ENCODE measurements around the gene VPS13C. TPM values are rescaled to one million over a fixed set of nuclear protein-coding genes. Genes with fewer than 3 reads are reported as not detected.

Gene VPS13C
- total and polyA plus RNA-seq, 2 donors (not counting 1 experiment from before 2014, with no cell fraction given): 40.0 to 236 TPM

DNA sequence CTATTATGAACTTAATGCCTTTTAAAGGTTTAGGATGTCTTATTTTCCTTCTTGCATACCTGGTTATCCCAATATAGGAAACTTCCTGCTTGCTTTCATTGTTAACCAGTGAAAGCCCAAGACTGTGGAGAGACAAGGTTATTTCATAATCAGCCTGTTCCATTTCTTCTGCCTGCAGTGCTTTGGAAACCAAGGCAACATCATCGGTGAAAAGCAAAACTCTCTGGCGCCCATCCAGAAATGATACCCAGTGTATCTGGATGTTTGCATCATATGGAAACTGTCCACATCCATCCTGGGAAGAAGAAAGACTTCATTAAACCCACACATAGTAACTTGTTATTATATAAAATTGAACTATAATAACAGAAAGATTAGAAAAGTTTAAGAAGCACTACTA, 170.1 kb downstream of the VPS13C start:
- H4K20me1 ChIP-seq (ENCODE audit: control insufficient read depth, insufficient read depth, low read length, poor library complexity, severe bottlenecking): no peaks in the 10 kb centered on the region
- H2AFZ ChIP-seq (ENCODE audit: insufficient read depth, low read depth, low read length, poor library complexity, severe bottlenecking): no peak overlapping the region
- ChIA-PET CTCF (interaction anchor here (0.7 kb wide), 1 partner anchor 286 kb away, joined by 3 read pairs; no protein-coding TSS in a partner anchor), POLR2A (no interaction called here)
- Mint-ChIP-seq H3K4me3 (no peak overlapping the region), H3K9me3 (ENCODE audit: insufficient read depth) (peaks cover 7% of the 10 kb centered on the region), H3K27me3 (no peaks in the 10 kb centered on the region), H3K27ac (no peak overlapping the region), H3K4me1 (no peaks in the 10 kb centered on the region)
- TF ChIP-seq EZH2 (IDR thresholded peaks at IDR 0.05; ENCODE audit: borderline replicate concordance, insufficient read depth, low read depth, low read length, poor library complexity, severe bottlenecking): no peak
- TF ChIP-seq CTCF (IDR thresholded peaks at IDR 0.05): no peak
- H3K4me2 ChIP-seq (replicated peaks; ENCODE audit: low read depth, low read length, poor library complexity, severe bottlenecking): no peak overlapping the region
- DNase-seq (no peak), ATAC-seq (ENCODE audit: low read depth) (no peak)
- no peak overlapping the region for H3K27ac ChIP-seq (ENCODE audit: low read length in 2 of 2)
- intact Hi-C loops (cut with micrococcal nuclease): no loop called here
- no peaks in the 10 kb centered on the region for H3K4me1 ChIP-seq (ENCODE audit: control insufficient read depth in 2 of 2, insufficient read depth in 2 of 2, low read length in 2 of 2)
- peaks cover 8 to 22% (median 17%) of the 10 kb centered on the region in 3 donors for H3K9me3 ChIP-seq (ENCODE audit: control extremely low read depth in 1 of 3, control insufficient read depth in 2 of 3, insufficient read depth in 1 of 3, low read length in 2 of 3)
- WGBS (ENCODE audit: insufficient coverage): no CpG with 5 or more reads among the region's 2 CpGs
- peaks cover 2% of the 10 kb centered on the region for H3K79me2 ChIP-seq (ENCODE audit: control insufficient read depth, insufficient read depth, low read length)
- no peak overlapping the region for H3K9ac ChIP-seq (ENCODE audit: low read length)
- peaks cover 9 to 58% of the 10 kb centered on the region in 2 experiments for H3K36me3 ChIP-seq (replicated peaks in 1 of 2; ENCODE audit: control extremely low read depth in 1 of 2, control insufficient read depth in 1 of 2, extremely low read depth in 1 of 2, insufficient read depth in 2 of 2, low read length in 1 of 2)
- no peak overlapping the region for H3K4me3 ChIP-seq (ENCODE audit: control extremely low read depth in 1 of 5, extremely low read depth in 1 of 5, insufficient read depth in 1 of 5, low read depth in 2 of 5, low read length in 4 of 5)
- no peaks in the 10 kb centered on the region for H3K27me3 ChIP-seq (replicated peaks in 1 of 4; ENCODE audit: control extremely low read depth in 1 of 4, control insufficient read depth in 3 of 4, insufficient read depth in 4 of 4, low read length in 3 of 4)

- Histone ChIP-seq H3K4me3 (ENCODE audit: control extremely low read depth in 1 of 5, extremely low read depth in 1 of 5, insufficient read depth in 1 of 5, low read depth in 2 of 5, low read length in 4 of 5) (no peak overlapping the region), H4K20me1 (ENCODE audit: control insufficient read depth, insufficient read depth, low read length, poor library complexity, severe bottlenecking) (no peaks in the 10 kb centered on the region), H3K36me3 (replicated peaks in 1 of 2; ENCODE audit: control extremely low read depth in 1 of 2, control insufficient read depth in 1 of 2, extremely low read depth in 1 of 2, insufficient read depth in 2 of 2, low read length in 1 of 2) (peaks cover 9 to 56% of the 10 kb centered on the region in 2 experiments), H3K4me1 (ENCODE audit: control insufficient read depth in 2 of 2, insufficient read depth in 2 of 2, low read length in 2 of 2) (no peaks in the 10 kb centered on the region), H3K79me2 (ENCODE audit: control insufficient read depth, insufficient read depth, low read length) (peaks cover 2% of the 10 kb centered on the region), H3K27me3 (replicated peaks in 1 of 4; ENCODE audit: control extremely low read depth in 1 of 4, control insufficient read depth in 3 of 4, insufficient read depth in 4 of 4, low read length in 3 of 4) (no peaks in the 10 kb centered on the region), H3K9me3 (ENCODE audit: control extremely low read depth in 1 of 3, control insufficient read depth in 2 of 3, insufficient read depth in 1 of 3, low read length in 2 of 3) (peaks cover 8 to 22% (median 17%) of the 10 kb centered on the region in 3 donors), H2AFZ (ENCODE audit: insufficient read depth, low read depth, low read length, poor library complexity, severe bottlenecking) (no peak overlapping the region), H3K9ac (ENCODE audit: low read length) (no peak overlapping the region), H3K27ac (ENCODE audit: low read length in 2 of 2) (no peak overlapping the region), H3K4me2 (replicated peaks; ENCODE audit: low read depth, low read length, poor library complexity, severe bottlenecking) (no peak overlapping the region)
- ATAC-seq (ENCODE audit: low read depth) (no peak), DNase-seq (no peak)
- ChIA-PET POLR2A (no interaction called here), CTCF (interaction anchor here (0.7 kb wide), 1 partner anchor 287 kb away, joined by 3 read pairs; no protein-coding TSS in a partner anchor)
- WGBS (ENCODE audit: insufficient coverage): no CpG with 5 or more reads among the region's 3 CpGs
- H3K9me3 Mint-ChIP-seq (ENCODE audit: insufficient read depth): peaks cover 7% of the 10 kb centered on the region
- TF ChIP-seq CTCF (IDR thresholded peaks at IDR 0.05) (no peak), EZH2 (IDR thresholded peaks at IDR 0.05; ENCODE audit: borderline replicate concordance, insufficient read depth, low read depth, low read length, poor library complexity, severe bottlenecking) (no peak)
- intact Hi-C loops (cut with micrococcal nuclease): no loop called here
- no peaks in the 10 kb centered on the region for H3K27me3 Mint-ChIP-seq
- no peak overlapping the region for H3K4me3 Mint-ChIP-seq
- H3K4me1 Mint-ChIP-seq: no peaks in the 10 kb centered on the region
- H3K27ac Mint-ChIP-seq: no peak overlapping the region
Measured at GRCh38 chr15:61889706-61890105, 170.5 kb downstream of the VPS13C start.
